OCI-LY7 (cell line): ENCODE results near the gene HOXB3. TPM values are rescaled to one million over a fixed set of nuclear protein-coding genes. Genes with fewer than 3 reads are reported as not detected.

ENCODE experiments used
- BruUV-seq: library from RNA; stranded (reverse); fragments of 400-500 nt; replicated peaks from 2 replicates; lab custom pipeline; 2021; lab: Mats Ljungman, UMichigan
- CTCF ChIA-PET: fragments of 300-600 bp; sonication (Branson Sonifier 250); formaldehyde crosslinking; loops from one replicate; lab custom pipeline; 2022; ENCODE audit warnings: antibody characterized with exemption; ENCODE audit not compliant: unreplicated experiment; lab: Charles Lee
- POLR2A ChIA-PET: fragments of 300-600 bp; sonication (Branson Sonifier 250); formaldehyde crosslinking; loops from one replicate; lab custom pipeline; 2022; ENCODE audit warnings: antibody characterized with exemption; lab: Charles Lee
- DNase-seq: peaks from one replicate; pipeline ENCODE4 v3.0.0-alpha.2; 2015; ENCODE audit warnings: low spot score
- H2AFZ ChIP-seq: fragments of 200-600 bp; sonication (generic), shearing (Covaris generic); 2 replicates; pipeline ENCODE4 v1.6.1; 2014; ENCODE audit warnings: mild to moderate bottlenecking, antibody characterized with exemption, low read length, moderate library complexity
- H3K27ac ChIP-seq: fragments of 200-600 bp; sonication (generic); 2 replicates; pipeline ENCODE4 v1.5.1; 2014; ENCODE audit warnings: mixed run types, low read depth, mild to moderate bottlenecking, moderate library complexity, low read length, inconsistent platforms; ENCODE audit not compliant: poor library complexity, severe bottlenecking
- H3K36me3 ChIP-seq: fragments of 200-600 bp; sonication (generic); 2 replicates; pipeline ENCODE4 v1.6.1; 2014; ENCODE audit warnings: mild to moderate bottlenecking, antibody characterized with exemption, low read length, moderate library complexity, mixed read lengths; ENCODE audit not compliant: insufficient read depth
- H3K4me1 ChIP-seq: fragments of 200-600 bp; sonication (generic); 2 replicates; pipeline ENCODE4 v1.5.1; 2014; ENCODE audit warnings: mild to moderate bottlenecking, low read length; ENCODE audit not compliant: insufficient read depth, poor library complexity, severe bottlenecking
- H3K4me2 ChIP-seq: fragments of 200-600 bp; sonication (generic); 2 replicates; pipeline ENCODE4 v1.6.1; 2014; ENCODE audit warnings: mild to moderate bottlenecking, low read length
- H3K4me3 ChIP-seq: fragments of 200-600 bp; sonication (generic); 2 replicates; pipeline ENCODE4 v1.5.1; 2014; ENCODE audit warnings: mild to moderate bottlenecking, low read depth, low read length; ENCODE audit not compliant: poor library complexity, severe bottlenecking
- H3K79me2 ChIP-seq: fragments of 200-600 bp; sonication (generic); 2 replicates; pipeline ENCODE4 v1.6.1; 2016; ENCODE audit warnings: low read depth, mild to moderate bottlenecking, low read length, moderate library complexity, mixed read lengths; ENCODE audit not compliant: insufficient read depth
- H3K9me2 ChIP-seq: fragments of 200-600 bp; sonication (generic); 2 replicates; pipeline ENCODE4 v1.6.1; 2016; ENCODE audit warnings: mild to moderate bottlenecking, low read length, mixed read lengths; ENCODE audit not compliant: insufficient read depth
- H3K9me3 ChIP-seq: fragments of 200-600 bp; sonication (generic); 2 replicates; pipeline ENCODE4 v1.6.1; 2014; ENCODE audit warnings: mild to moderate bottlenecking, mixed run types, low read length, mixed read lengths
- H4K20me1 ChIP-seq: fragments of 200-600 bp; sonication (generic); 2 replicates; pipeline ENCODE4 v1.6.1; 2014; ENCODE audit warnings: mild to moderate bottlenecking, antibody characterized with exemption, low read length, moderate library complexity, mixed read lengths; ENCODE audit not compliant: insufficient read depth
- EZH2phosphoT487 ChIP-seq: fragments of 200-600 bp; sonication (generic); IDR thresholded peaks from 2 replicates; pipeline ENCODE4 v1.6.1; 2018; ENCODE audit warnings: low read depth, borderline replicate concordance, mild to moderate bottlenecking, mixed run types, antibody characterized with exemption, low read length, moderate library complexity, mixed read lengths
- intact Hi-C: fragments of 100-400 bp; cut with micrococcal nuclease; formaldehyde crosslinking; loops from one replicate; pipeline ENCODE4 v1.10.0; 2022; ENCODE audit not compliant: unreplicated experiment
- total RNA-seq, 2 experiments: library from RNA; depleted of rRNA in 1 of 2; stranded (reverse); fragments of >200 nt in 1 of 2; shearing (Covaris generic) in 1 of 2; gene quantifications; 2 replicates each; pipeline ENCODE4 v1.2.3, GENCODE V29; 2014 to 2022
- TF ChIP-seq, protein P1 (sequence below): fragments of 200-600 bp; sonication (generic); conservative IDR thresholded peaks from 2 replicates; pipeline ENCODE4 v1.5.1; 2014; ENCODE audit warnings: mild to moderate bottlenecking, antibody characterized with exemption, low read length, moderate library complexity, mixed read lengths

Gene HOXB3
- total RNA-seq, 2 experiments from 2014 or later = 7.7 to 13.0 TPM

DNA sequence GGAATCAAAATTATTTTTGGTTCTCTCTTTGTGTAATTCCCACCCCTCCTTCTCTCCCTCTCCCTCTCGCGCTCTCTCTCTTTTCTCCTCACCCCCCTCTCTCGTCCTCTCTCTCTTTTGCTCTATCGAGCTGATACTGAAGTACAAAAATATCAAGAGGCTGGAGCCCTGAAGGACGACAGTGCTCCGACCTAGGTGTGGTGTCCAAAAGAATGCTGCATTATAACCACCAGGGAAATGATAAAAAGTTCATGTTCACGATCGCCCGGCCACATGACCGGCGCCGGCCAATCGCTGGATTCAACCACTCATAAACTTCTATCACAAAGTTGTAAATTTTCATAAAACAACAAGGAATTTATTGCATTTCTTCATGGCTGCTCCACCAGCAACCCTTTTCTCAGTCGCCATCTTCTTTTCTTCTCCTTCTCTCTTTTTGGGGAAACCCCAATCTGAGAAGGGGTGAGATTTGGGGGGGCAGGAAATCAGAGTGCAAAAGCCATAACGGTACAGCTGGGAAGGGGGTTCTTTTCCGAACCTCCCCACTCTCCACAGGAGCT, 14.8 kb upstream of the HOXB3 start, which contains the start of gene HOXB6:
Gene HOXB6, minus strand, starts transcription at position 217 of the 560 bp plus-strand sequence. CDS start 6,836 bp downstream, outside the sequence.
- no peaks in the 10 kb centered on the region for H3K9me2 ChIP-seq
- TF ChIP-seq, protein P1, sequence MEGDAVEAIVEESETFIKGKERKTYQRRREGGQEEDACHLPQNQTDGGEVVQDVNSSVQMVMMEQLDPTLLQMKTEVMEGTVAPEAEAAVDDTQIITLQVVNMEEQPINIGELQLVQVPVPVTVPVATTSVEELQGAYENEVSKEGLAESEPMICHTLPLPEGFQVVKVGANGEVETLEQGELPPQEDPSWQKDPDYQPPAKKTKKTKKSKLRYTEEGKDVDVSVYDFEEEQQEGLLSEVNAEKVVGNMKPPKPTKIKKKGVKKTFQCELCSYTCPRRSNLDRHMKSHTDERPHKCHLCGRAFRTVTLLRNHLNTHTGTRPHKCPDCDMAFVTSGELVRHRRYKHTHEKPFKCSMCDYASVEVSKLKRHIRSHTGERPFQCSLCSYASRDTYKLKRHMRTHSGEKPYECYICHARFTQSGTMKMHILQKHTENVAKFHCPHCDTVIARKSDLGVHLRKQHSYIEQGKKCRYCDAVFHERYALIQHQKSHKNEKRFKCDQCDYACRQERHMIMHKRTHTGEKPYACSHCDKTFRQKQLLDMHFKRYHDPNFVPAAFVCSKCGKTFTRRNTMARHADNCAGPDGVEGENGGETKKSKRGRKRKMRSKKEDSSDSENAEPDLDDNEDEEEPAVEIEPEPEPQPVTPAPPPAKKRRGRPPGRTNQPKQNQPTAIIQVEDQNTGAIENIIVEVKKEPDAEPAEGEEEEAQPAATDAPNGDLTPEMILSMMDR = no peak
- no peak for TF ChIP-seq EZH2phosphoT487
- peaks cover 12% of the 10 kb centered on the region for H3K4me1 ChIP-seq
- H3K4me3 ChIP-seq = no peak within 1 kb of the TSS
- no peaks in the 10 kb centered on the region for H3K9me3 ChIP-seq
- H3K79me2 ChIP-seq = no peaks in the 10 kb centered on the region
- H3K27ac ChIP-seq = no peak within 1 kb of the TSS
- no TSS peak for BruUV-seq
- ChIA-PET CTCF (interaction anchor here (0.6 kb wide), 2 partner anchors 31 to 927 kb away, joined by 3 read pairs; no protein-coding TSS in a partner anchor), POLR2A (no interaction called here)
- no peak within 1 kb of the TSS for H2AFZ ChIP-seq
- DNase-seq = no peak
- H3K4me2 ChIP-seq = no peak within 1 kb of the TSS
- no peaks in the 10 kb centered on the region for H3K36me3 ChIP-seq
- intact Hi-C loops = no loop called here
- H4K20me1 ChIP-seq = no peaks in the 10 kb centered on the region

DNA sequence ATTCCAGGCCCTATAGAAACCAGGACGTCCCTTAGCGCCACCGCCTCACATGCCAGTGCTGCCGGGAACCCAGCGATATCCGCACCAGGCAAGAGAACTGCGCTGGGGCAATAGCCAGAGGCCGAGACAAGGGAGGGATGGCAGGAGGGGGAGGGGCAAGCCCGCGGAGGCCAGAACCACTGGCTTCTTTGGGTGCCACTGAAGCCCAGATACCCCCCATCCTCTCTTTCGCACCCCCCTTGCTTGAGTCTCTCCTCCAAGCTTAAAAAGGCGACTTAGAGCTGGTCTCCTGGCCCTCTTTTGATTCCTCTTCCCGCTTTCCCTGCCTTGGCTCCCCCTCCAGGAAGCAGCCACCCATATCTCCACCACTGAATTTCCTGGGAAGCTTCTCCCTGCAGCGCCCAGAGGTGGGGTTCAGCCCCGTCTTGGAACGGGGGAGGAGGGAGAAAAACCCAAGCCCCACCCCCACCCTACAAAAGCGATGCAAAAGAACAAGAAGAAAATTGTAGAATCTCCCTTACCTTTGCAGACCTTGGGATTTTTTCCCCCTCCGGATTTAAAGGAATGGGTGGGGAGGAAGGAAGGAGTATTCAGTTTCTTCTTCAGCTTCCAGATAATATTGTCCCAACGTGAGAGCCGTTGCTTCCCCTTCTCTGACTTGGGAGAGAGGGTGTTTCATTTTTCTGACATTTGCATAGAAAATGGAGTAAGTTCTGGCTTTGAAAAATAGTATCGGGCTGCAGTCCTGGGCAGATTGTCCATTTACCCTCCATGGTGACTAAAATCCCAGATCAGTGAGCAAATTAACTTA, 14.1 kb upstream of the HOXB3 start:
- Histone ChIP-seq H3K79me2 (no peaks in the 10 kb centered on the region), H3K27ac (no peak overlapping the region), H3K4me3 (no peak overlapping the region), H3K4me1 (peaks cover 5% of the 10 kb centered on the region), H3K9me3 (no peaks in the 10 kb centered on the region), H2AFZ (no peak overlapping the region), H3K9me2 (no peaks in the 10 kb centered on the region), H3K4me2 (no peak overlapping the region), H4K20me1 (no peaks in the 10 kb centered on the region), H3K36me3 (no peaks in the 10 kb centered on the region)
- no TSS peak for BruUV-seq
- intact Hi-C loops = no loop called here
- POLR2A ChIA-PET = no interaction called here
- no peak for DNase-seq
- TF ChIP-seq EZH2phosphoT487 = no peak
- TF ChIP-seq, protein P1 = no peak
- CTCF ChIA-PET = interaction anchor here (0.6 kb wide), 1 partner anchor 926 kb away, joined by 3 read pairs; no protein-coding TSS in a partner anchor
